HG03442 (cell line): ENCODE results near the gene FOXR1.
A peak's percentile ranks its signal among the peaks of the same experiment; 100 is the strongest.
"Not testable (repeated sequence)": the region's sequence is repeated elsewhere in the genome, so short reads cannot be mapped to it uniquely, and the experiment has no call there.

Experiments
- ATAC-seq: cut with Tn5 transposase; IDR thresholded peaks from one replicate; pipeline ENCODE4 v1.9.1; 2021; ENCODE audit warnings: mild to moderate bottlenecking, moderate library complexity; ENCODE audit not compliant: unreplicated experiment

Gene FOXR1

DNA sequence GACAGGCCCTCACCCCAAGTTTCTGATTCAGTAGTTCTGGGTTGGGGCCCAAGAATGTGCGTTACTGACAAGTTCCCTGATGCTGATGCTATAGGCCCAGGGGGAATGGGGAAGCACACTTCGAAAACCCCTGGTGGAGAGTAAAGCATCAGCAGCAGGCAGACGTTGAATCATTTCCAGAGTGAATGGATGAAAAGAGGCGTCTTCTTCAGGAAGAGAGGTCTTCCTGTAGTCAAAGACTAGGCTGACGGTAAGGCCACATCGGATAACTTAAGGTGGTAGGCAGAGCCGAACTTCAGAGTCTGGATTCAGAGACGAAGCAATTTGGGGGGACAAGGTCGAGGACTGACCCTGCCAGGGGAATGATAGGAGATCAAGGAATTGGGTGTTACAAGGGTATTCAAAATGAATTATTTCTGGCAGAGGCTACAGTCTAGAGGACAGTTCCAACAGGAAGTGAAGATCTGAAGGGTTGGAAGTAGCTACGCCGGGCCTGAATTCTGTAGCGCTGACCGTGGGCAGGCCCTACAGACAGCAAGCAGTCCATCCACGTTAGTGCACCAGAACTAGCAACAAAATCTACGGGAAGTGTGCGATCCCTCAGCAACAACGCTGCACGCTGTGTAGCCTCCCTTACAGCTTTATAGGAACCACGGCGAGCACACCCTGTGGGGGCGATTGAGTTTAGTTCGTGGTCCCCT lies 25.5 kb downstream of the FOXR1 start:
- no peak for ATAC-seq

DNA sequence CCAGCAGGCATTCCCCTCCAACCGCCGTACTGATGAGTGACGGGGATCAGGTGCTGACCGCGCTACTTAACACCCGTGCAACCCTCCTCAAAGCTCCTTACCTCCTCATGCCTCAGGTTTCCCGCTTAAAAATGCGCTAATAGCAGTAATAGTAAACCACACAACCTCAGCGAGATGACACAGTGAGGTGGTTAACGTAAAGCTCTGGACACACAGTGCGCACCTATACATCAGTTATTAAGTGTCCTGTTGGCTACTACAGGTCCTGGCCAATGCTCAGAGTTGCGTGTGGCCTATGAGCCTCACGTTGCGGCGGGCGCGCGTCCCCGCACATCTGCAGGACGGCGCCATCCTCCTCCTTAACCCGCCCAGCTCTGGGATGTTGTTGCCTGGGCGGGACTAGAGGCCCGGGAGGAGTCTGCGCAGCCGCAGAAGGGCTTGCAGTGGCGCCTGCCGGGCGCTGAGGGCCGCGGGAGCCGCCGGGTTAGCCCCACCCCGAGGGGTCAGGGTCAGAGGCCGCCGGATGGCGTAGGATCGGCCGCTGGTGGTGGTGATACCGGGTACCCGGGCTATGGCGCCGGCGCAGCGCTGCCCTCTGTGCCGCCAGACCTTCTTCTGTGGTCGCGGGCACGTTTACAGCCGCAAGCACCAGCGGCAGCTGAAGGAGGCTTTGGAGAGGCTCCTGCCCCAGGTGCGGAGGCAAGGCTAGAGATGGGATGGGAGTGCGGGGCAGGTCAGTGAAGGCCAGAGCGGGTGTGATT lies 26.2 kb downstream of the FOXR1 start, which contains the start of gene CENATAC:
Gene CENATAC (plus strand): TSS at position 512 of the 761 bp plus-strand sequence. CDS start 60 bp downstream, at position 572.
- ATAC-seq: peak; percentile 88

- peak; percentile 21 for ATAC-seq
Observed at GRCh38 chr11:118998388-118998717, 26.8 kb downstream of the FOXR1 start.

DNA sequence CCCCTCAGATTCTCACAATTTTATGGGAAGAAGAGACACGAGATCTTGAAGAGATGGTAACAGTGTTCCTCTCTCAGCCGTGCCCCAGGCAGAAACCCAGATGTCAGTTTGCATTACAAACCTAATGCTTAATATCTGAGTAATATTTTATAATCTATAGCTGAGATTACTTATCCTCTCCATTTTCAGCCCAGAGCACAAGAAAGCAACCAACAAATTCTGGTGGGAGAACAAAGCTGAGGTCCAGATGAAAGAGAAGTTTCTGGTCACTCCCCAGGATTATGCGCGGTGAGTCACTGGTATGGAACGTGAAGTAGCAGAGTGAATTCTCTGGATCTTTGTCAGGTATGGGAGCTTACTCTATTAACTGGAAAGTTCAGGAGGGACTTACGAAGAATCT lies 27.3 kb downstream of the FOXR1 start:
- ATAC-seq: no peak

DNA sequence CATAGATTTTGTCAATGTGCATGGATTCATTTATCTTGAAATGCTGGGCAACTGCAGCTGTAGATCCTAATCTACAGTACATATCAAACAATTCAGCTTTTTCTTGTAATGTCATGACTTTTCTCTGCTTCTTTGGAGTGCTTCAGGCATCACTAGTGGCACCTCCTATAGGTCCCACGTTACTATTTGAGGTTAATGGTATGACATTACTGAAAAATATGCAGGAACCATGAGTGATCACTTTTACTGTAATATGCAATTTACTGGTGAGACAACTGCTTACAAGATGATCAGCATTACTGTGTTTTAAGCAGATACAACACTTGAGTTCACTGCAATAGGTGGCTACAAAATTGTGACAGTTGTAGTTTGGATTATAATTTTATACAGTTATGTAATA lies 29.3 kb downstream of the FOXR1 start:
- ATAC-seq: no peak

DNA sequence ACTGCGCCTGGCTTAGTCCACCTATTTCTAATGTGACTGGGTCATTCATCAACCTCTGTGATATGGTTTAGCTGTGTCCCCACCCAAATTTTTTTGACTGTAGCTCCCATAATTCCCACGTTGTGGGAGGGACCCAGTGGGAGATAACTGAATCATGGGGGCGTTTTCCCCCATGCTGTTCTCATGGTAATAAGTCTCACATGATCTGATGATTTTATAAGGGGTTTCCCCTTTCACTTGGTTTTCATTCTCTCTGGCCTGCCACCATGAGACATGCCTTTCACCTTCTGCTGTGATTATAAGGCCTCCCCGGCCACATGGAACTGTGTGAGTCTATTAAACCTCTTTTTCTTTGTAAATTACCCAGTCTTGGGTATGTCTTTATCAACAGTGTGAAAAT lies 35.1 kb downstream of the FOXR1 start:
- ATAC-seq: no peak

GRCh38 chr11:119011476-119012053 lies 40.0 kb downstream of the FOXR1 start:
- ATAC-seq: no peak

DNA sequence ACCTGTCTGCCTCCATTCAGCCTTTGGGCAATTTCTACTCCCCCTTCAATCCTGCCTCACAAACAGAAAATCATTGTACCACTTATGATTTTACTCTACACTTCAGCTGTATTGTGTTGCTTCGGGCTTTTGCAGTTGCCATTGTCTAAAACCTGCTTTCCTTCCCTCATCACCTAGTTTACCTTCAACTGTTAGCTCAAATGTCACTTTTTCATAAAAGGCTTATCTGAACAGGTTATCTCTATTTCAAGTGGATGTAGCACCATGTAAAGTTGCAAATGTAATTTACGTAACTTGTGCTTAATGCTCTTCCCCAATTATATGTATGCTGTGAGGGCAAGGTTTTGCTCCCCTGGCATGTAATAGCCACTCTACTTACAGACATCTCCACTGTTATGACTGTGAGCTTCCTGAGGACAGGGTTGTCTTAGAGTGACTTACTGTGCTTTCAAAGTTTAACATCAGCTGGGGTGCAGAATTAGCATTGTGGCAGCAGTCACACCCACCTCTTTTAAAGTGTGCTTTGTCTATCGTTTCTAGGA lies 41.1 kb downstream of the FOXR1 start:
- ATAC-seq: no peak

GRCh38 chr11:119014209-119014924 lies 42.8 kb downstream of the FOXR1 start:
- no peak for ATAC-seq

DNA sequence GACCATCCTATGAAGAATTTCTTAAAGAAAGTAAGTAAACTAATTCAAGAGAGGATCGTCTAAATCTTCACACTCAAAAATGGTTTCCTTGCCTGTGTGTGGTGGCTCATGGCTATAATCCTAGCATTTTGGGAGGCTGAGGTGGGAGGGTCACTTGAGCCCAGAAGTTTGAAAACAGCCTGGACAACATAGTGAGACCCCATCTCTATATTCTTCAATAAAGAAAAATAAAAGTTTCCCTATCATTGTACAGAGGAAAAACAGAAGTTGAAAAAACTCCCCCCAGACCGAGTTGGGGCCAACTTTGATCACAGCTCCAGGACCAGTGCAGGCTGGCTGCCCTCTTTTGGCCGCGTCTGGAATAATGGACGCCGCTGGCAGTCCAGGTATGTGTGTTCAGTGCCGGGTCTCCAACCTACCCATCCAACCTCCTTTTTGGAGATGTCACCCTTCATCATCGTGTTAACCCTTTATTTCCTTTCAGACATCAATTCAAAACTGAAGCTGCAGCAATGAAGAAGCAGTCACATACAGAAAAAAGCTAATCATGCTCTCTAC lies 43.6 kb downstream of the FOXR1 start:
- no peak for ATAC-seq

- no peak for ATAC-seq
Observed at GRCh38 chr11:119016216-119017009, 44.9 kb downstream of the FOXR1 start.

- ATAC-seq: not testable (repeated sequence)
Observed at GRCh38 chr11:119017377-119017776, 45.8 kb downstream of the FOXR1 start.

- peak; percentile 84 for ATAC-seq
Observed at GRCh38 chr11:119018074-119018938, 46.7 kb downstream of the FOXR1 start, which contains the start of the genes RPS25 and TRAPPC4. Gene RPS25, minus strand, starts transcription at chr11:119018343. Its CDS starts 59 bp downstream, at chr11:119018284. Gene TRAPPC4, plus strand, starts transcription at chr11:119018766. Its CDS starts 30 bp downstream, at chr11:119018796.

DNA sequence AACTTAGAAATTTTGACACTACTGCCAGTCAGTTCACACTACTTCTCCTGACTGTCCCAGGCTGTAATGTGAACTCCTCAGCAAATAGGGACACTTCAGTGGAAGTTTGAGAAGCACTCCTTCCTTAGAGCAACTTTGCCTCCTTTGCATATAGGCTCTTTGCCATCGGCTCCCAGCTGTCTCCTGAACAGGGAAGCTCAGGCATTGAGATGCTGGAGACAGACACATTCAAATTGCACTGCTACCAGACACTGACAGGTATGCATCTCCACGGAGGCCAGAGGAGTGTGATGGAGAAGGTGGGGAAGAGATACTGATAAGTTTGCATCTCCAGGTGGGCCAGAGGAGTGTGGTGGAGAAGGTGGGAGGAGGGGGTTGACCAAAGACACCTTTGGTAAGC lies 48.4 kb downstream of the FOXR1 start:
- ATAC-seq: no peak

GRCh38 chr11:119021631-119022030 lies 50.1 kb downstream of the FOXR1 start:
- no peak for ATAC-seq

DNA sequence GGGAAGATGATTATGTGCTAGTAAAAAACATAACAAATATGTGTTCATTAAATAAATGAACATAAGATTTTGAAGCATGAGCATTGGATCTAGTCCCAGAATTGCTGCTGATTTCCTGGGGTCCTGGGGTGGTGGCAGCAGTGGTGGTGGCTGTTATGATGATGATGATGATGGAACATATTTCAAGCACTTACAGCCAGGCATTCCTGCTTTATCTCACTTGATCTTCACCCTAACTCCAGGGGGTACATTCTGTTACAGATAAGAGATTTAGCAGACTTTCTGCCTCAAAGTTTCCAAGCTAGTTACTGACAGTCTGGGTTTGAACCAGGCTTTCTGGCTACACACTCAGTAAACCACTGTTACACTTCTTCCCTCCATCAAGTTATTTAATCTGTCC lies 52.2 kb downstream of the FOXR1 start:
- no peak for ATAC-seq

DNA sequence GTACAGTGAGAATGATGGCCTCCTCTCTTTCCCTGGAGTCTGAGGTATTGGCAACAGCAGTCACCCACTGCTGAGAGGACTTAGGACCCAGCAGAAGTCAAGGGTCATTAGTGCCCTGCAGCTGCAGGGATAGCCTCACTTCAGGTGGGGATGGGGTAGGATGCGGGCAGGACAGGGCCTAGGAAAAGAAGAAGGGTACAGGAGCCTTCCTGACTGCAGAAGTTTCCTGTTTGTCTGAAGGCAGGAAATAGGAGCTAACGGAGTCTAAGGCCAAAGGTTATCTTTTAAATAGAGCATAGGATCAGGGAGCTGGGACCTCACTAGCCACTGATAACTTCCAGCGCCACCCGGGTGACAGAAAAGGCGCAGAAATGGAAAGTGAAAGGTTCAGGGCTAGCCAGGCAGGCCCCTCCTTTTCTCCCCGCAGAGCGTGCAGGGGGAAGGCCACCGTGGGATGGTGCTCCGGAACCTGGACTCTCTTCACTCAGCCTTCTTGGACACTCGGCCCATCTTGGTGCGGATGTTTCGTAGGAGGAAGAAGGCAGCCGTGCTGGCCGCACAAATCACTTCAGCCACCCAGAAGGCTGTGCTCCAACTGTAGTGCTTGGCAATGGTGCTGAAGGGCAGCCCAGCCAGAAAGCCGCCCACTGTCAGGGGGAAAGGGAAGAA lies 53.0 kb downstream of the FOXR1 start:
- ATAC-seq: no peak

GRCh38 chr11:119025099-119025473 lies 53.5 kb downstream of the FOXR1 start:
- no peak for ATAC-seq
